Mesothelial cell of epicardium (in vitro differentiated cells): ENCODE results near the gene C14orf119. TPM values are rescaled to one million over a fixed set of nuclear protein-coding genes. Genes with fewer than 3 reads are reported as not detected.
"Not testable (repeated sequence)": the region's sequence is repeated elsewhere in the genome, so short reads cannot be mapped to it uniquely, and the experiment has no call there.

Experiments
- DNase-seq, 2 experiments: peaks; one replicate each; pipeline ENCODE4 v3.0.0; 2021; ENCODE audit warnings: low spot score in 2 of 2; ENCODE audit not compliant: unreplicated experiment in 2 of 2
- H3K27ac Mint-ChIP-seq: 2 replicates; pipeline ENCODE4 v1.8.0; 2021; ENCODE audit warnings: mixed read lengths
- H3K27me3 Mint-ChIP-seq: 2 replicates; pipeline ENCODE4 v1.8.0; 2021; ENCODE audit warnings: low read depth, mixed read lengths
- H3K36me3 Mint-ChIP-seq: 2 replicates; pipeline ENCODE4 v1.8.0; 2021; ENCODE audit warnings: mixed read lengths
- H3K4me1 Mint-ChIP-seq: 2 replicates; pipeline ENCODE4 v1.8.0; 2021; ENCODE audit warnings: mixed read lengths
- H3K4me3 Mint-ChIP-seq: 2 replicates; pipeline ENCODE4 v1.8.0; 2021; ENCODE audit warnings: mild to moderate bottlenecking, moderate library complexity, mixed read lengths
- H3K9me3 Mint-ChIP-seq: 2 replicates; pipeline ENCODE4 v1.8.0; 2021; ENCODE audit warnings: mixed read lengths
- total RNA-seq: library from RNA; stranded (reverse); gene quantifications from 3 replicates; pipeline ENCODE4 v1.2.1, GENCODE V29; 2021
- TF ChIP-seq, protein P1 (sequence below): fragments of 200-600 bp; sonication (generic); IDR thresholded peaks from one replicate; pipeline ENCODE4 v1.5.0; 2021; ENCODE audit warnings: antibody characterized with exemption; ENCODE audit not compliant: unreplicated experiment

Gene C14orf119
- total RNA-seq, 1 donor from 2014 or later = 45.6 TPM

DNA sequence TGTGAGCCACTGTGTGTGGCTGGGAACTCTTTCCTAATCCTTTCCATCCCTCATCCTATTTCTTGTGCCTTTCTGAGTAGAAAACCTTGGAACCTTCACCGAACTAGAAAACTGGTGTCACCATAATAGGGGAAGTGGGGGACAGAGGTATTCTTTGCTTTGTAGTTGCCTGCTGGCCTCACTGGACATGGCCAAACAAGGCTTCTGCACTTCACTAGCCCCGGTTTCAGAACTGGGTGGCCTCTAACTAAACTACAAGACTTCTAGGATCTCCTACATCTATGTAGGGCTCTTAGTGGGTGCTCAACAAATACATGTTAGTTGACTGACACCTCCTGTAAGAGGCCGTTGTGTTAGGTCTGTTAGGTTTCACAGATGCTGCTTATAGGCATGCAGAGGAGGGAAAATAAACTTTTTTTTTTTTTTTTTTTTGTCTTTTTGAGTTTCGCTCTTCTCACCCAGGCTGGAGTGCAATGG lies 10.1 kb downstream of the C14orf119 start:
- Mint-ChIP-seq H3K4me1 (no peaks in the 10 kb centered on the region), H3K36me3 (no peaks in the 10 kb centered on the region), H3K27ac (no peak overlapping the region), H3K9me3 (no peaks in the 10 kb centered on the region), H3K27me3 (peaks cover 15% of the 10 kb centered on the region), H3K4me3 (no peak overlapping the region)
- TF ChIP-seq, protein P1, sequence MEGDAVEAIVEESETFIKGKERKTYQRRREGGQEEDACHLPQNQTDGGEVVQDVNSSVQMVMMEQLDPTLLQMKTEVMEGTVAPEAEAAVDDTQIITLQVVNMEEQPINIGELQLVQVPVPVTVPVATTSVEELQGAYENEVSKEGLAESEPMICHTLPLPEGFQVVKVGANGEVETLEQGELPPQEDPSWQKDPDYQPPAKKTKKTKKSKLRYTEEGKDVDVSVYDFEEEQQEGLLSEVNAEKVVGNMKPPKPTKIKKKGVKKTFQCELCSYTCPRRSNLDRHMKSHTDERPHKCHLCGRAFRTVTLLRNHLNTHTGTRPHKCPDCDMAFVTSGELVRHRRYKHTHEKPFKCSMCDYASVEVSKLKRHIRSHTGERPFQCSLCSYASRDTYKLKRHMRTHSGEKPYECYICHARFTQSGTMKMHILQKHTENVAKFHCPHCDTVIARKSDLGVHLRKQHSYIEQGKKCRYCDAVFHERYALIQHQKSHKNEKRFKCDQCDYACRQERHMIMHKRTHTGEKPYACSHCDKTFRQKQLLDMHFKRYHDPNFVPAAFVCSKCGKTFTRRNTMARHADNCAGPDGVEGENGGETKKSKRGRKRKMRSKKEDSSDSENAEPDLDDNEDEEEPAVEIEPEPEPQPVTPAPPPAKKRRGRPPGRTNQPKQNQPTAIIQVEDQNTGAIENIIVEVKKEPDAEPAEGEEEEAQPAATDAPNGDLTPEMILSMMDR = no peak
- no peak for DNase-seq

DNA sequence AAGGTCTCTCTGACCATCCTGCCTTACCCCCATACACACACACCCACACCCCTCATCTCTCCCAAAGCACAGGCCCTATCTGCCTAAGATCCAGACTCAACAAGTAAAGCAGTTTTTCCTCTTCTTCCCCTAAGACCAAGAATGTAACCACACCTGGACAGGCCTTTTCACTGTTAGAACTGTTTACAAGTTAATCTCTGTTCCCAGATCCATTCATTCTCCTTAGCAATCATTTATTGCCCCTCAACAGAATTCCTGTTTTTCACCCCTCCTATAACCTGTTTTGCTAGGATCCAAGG lies 11.4 kb downstream of the C14orf119 start:
- Mint-ChIP-seq H3K4me1 (no peaks in the 10 kb centered on the region), H3K36me3 (no peaks in the 10 kb centered on the region), H3K27ac (no peak overlapping the region), H3K27me3 (peaks cover 15% of the 10 kb centered on the region), H3K9me3 (no peaks in the 10 kb centered on the region), H3K4me3 (no peak overlapping the region)
- TF ChIP-seq, protein P1 = no peak
- DNase-seq = no peak

DNA sequence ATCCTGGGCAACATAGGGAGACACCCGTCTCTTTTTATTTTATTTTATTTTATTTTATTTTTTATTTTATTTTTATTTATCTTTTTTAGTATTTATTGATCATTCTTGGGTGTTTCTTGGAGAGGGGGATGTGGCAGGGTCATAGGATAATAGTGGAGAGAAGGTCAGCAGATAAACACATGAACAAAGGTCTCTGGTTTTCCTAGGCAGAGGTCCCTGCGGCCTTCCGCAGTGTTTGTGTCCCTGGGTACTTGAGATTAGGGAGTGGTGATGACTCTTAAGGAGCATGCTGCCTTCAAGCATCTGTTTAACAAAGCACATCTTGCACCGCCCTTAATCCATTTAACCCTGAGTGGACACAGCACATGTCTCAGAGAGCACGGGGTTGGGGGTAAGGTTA lies 12.3 kb downstream of the C14orf119 start:
- H3K4me3 Mint-ChIP-seq, H3K9me3 Mint-ChIP-seq, H3K36me3 Mint-ChIP-seq, H3K4me1 Mint-ChIP-seq, DNase-seq, H3K27ac Mint-ChIP-seq: not testable (repeated sequence)
- peaks cover 15% of the 10 kb centered on the region for H3K27me3 Mint-ChIP-seq

DNA sequence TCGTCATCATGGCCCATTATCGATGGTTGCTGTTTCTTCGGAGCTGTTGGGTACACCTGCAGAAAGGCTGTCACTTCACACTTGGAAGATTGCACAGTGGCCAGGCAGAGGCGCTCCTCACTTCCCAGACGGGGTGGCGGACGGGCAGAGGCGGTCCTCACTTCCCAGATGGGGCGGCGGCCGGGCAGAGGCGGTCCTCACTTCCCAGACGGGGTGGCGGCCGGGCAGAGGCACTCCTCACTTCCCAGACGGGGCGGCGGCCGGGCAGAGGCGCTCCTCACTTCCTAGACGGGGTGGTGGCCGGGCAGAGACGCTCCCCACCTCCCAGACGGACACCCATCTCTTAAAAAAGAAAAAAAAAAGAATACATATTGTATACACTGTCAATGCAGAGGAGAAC lies 12.9 kb downstream of the C14orf119 start:
- not testable (repeated sequence) for H3K36me3 Mint-ChIP-seq, H3K9me3 Mint-ChIP-seq, H3K27ac Mint-ChIP-seq, H3K4me3 Mint-ChIP-seq, DNase-seq, H3K4me1 Mint-ChIP-seq
- peaks cover 15% of the 10 kb centered on the region for H3K27me3 Mint-ChIP-seq

DNA sequence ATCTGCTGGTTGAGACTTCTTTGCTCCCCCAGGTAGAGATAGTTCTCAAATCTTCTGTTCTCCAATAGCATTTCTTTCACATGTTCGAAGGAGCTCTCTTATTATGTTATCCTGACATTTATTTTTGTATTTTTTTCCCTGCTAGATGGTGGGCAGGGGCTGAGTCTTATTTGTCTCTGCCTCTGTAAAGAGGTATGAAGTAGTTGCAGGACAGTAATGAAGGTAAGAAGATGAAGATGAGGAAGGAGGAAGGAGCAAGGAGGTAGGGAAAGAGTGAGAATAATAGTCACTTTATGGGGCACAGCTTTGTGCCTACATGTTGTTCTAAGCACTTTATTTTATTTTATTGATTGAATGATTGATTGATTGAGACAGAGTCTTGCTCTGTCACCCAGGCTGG lies 14.5 kb downstream of the C14orf119 start:
- Mint-ChIP-seq H3K27me3 (peaks cover 5% of the 10 kb centered on the region), H3K4me3 (no peak overlapping the region), H3K9me3 (no peaks in the 10 kb centered on the region), H3K4me1 (peaks cover 2% of the 10 kb centered on the region), H3K27ac (no peak overlapping the region), H3K36me3 (no peaks in the 10 kb centered on the region)
- TF ChIP-seq, protein P1 = no peak
- no peak for DNase-seq

DNA sequence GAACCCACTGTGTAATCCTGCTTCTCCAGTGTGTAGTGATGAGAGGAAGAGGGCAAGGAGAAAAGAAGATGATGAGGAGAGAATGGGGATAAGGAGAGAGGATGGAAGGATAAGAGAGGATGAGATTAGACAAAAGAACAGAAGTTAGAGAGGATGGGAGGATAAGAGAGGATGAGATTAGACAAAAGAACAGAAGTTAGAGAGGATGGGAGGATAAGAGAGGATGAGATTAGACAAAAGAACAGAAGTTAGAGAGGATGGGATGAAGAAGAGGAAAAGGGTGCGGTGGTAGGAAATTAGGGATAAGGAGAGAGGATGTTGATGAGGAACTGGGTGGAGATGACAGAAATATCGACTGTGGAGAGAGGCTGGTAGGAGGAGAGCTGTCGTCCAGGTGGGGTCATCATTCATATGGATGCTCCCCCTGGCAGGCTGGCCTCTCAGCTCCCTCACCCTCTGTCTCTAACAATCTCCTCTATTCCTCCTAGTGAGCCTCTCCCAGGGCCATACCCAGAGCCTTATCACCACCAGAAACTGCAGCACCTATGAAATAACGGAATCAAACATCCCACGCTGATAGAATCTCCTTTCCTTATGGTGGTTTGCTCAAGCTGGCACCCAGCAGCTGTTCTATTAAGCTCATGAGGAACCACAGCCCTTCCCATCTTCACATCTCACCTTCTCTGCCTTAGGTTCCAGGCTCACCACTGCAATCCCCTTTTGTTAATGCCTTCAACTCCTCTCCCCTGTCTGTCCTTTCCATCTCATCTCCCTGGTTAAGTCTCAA lies 15.5 kb downstream of the C14orf119 start:
- Mint-ChIP-seq H3K4me3 (no peak overlapping the region), H3K9me3 (no peaks in the 10 kb centered on the region), H3K36me3 (no peaks in the 10 kb centered on the region), H3K27ac (no peak overlapping the region), H3K27me3 (peaks cover 4% of the 10 kb centered on the region), H3K4me1 (peaks cover 2% of the 10 kb centered on the region)
- no peak for DNase-seq
- TF ChIP-seq, protein P1 = no peak
